PFSK-1 (cell line): Measurements from ENCODE around the gene NFIA.

Experiments used
- FOXP2 ChIP-seq: optimal IDR thresholded peaks from 2 replicates; pipeline ENCODE3; 2011; ENCODE audit warnings: borderline replicate concordance, control low read depth, inconsistent platforms; ENCODE audit not compliant: insufficient read depth; ENCODE audit errors: extremely low read length, extremely low read depth
- POLR2AphosphoS5 ChIP-seq: IDR thresholded peaks from 2 replicates; pipeline ENCODE4 v1.6.1; 2012; ENCODE audit warnings: low read depth, mild to moderate bottlenecking, control low read depth, low read length, moderate library complexity
- SIN3A ChIP-seq: IDR thresholded peaks from 2 replicates; pipeline ENCODE4 v1.6.1; 2012; ENCODE audit warnings: mild to moderate bottlenecking, low read length, moderate library complexity, borderline replicate concordance; ENCODE audit not compliant: insufficient read depth
- TAF1 ChIP-seq: IDR thresholded peaks from 2 replicates; pipeline ENCODE4 v1.6.1; 2012; ENCODE audit warnings: low read length, control low read depth, borderline replicate concordance; ENCODE audit not compliant: insufficient read depth
- TF ChIP-seq, protein P1 (sequence below), 2 experiments: IDR thresholded peaks; 2 replicates each; pipeline versions ENCODE4 v1.6.1 to v1.8.0; 2011 to 2012; ENCODE audit warnings: low read depth in 2 of 2, low read length in 2 of 2, control low read depth in 1 of 2, inconsistent platforms in 1 of 2, mild to moderate bottlenecking in 1 of 2, moderate library complexity in 1 of 2; ENCODE audit not compliant: insufficient read depth in 1 of 2

Gene NFIA

DNA sequence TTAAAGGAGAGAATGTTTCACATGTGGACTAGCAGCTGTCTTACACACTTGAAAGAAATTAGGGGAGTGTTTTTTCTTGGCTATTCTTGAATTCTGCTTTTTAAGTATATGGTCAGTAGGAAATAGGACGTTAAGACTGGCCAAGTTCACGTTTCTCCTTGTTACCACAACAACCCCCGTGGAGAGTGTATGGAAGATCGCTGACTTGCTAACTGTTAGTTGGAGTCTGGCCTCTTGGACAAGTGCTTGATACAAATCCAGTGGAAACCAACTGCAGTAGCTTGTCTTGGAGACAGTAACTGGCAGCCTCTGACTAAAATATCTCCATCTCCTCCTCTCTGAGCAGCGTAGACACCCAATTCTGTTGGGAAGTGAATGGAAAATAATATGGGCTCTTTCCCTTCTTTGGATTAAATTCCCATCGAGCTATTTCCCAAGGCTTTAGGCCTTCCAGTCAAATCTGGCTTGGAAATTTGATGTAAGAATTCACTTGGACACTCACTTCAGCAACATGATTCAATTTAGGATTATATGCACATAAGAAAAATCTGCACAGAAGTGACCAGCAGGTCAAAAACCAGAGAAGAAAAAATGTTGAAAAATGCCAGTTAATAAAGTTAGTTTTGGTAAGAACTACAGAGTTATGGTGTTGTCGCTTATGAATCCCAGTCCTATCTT lies 3.6 kb upstream of the NFIA start:
- TF ChIP-seq, protein P1, sequence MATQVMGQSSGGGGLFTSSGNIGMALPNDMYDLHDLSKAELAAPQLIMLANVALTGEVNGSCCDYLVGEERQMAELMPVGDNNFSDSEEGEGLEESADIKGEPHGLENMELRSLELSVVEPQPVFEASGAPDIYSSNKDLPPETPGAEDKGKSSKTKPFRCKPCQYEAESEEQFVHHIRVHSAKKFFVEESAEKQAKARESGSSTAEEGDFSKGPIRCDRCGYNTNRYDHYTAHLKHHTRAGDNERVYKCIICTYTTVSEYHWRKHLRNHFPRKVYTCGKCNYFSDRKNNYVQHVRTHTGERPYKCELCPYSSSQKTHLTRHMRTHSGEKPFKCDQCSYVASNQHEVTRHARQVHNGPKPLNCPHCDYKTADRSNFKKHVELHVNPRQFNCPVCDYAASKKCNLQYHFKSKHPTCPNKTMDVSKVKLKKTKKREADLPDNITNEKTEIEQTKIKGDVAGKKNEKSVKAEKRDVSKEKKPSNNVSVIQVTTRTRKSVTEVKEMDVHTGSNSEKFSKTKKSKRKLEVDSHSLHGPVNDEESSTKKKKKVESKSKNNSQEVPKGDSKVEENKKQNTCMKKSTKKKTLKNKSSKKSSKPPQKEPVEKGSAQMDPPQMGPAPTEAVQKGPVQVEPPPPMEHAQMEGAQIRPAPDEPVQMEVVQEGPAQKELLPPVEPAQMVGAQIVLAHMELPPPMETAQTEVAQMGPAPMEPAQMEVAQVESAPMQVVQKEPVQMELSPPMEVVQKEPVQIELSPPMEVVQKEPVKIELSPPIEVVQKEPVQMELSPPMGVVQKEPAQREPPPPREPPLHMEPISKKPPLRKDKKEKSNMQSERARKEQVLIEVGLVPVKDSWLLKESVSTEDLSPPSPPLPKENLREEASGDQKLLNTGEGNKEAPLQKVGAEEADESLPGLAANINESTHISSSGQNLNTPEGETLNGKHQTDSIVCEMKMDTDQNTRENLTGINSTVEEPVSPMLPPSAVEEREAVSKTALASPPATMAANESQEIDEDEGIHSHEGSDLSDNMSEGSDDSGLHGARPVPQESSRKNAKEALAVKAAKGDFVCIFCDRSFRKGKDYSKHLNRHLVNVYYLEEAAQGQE (IDR thresholded peaks at IDR 0.05; ENCODE audit: insufficient read depth in 1 of 2, low read depth in 2 of 2, low read length in 2 of 2), result no peak
- TF ChIP-seq POLR2AphosphoS5, result no peak
- TF ChIP-seq SIN3A, result no peak
- TF ChIP-seq TAF1, result no peak
- no peak for TF ChIP-seq FOXP2

- TF ChIP-seq, protein P1 (IDR thresholded peaks at IDR 0.05; ENCODE audit: insufficient read depth in 1 of 2, low read depth in 2 of 2, low read length in 2 of 2), result no peak
- TF ChIP-seq FOXP2 (no peak), POLR2AphosphoS5 (no peak), SIN3A (no peak), TAF1 (no peak)
Observed at GRCh38 chr1:61079296-61079897, 3.0 kb upstream of the NFIA start.

DNA sequence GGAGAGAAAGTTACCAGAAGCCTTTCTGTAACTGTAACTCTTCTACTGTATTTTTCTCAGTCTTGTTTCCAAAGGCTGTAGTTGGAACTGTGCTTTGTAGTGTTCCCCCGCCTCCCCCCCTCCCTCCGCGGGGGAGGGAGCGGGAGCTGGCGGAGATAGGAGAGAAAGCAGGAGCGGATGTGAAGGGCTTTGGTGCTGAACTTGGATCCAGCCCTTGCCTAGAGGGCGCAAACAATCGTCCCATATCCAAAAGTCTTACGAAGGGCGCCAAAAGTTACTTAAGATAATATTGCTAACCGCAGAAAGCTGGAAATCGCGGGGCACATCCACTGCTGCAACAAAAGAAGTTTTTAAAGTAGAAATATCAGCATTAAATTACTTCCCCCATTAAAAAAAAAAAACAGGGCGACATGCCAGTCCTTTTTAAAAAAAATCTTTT lies 2.4 kb upstream of the NFIA start:
- TF ChIP-seq, protein P1 (IDR thresholded peaks at IDR 0.05; ENCODE audit: insufficient read depth in 1 of 2, low read depth in 2 of 2, low read length in 2 of 2), result 0 out of 4 replicates have a peak, but pooled peaks of 1 of the 2 experiments have one; percentile 70
- peak; percentile 47; the same call in 1 of the 2 replicates for TF ChIP-seq TAF1
- TF ChIP-seq POLR2AphosphoS5, result no peak
- TF ChIP-seq SIN3A, result peak; percentile 79; the same call in 1 of the 2 replicates
- no peak for TF ChIP-seq FOXP2

GRCh38 chr1:61080413-61081143 lies 1.8 kb upstream of the NFIA start:
- no peak for TF ChIP-seq TAF1
- TF ChIP-seq, protein P1 (IDR thresholded peaks at IDR 0.05; ENCODE audit: insufficient read depth in 1 of 2, low read depth in 2 of 2, low read length in 2 of 2), result no peak
- no peak for TF ChIP-seq SIN3A
- no peak for TF ChIP-seq POLR2AphosphoS5
- TF ChIP-seq FOXP2, result no peak
